Fibroblast of pulmonary artery (primary cell): ENCODE results near the gene CRYGB.
A peak's percentile ranks its signal among the peaks of the same experiment; 100 is the strongest.
"Not testable (repeated sequence)": the region's sequence is repeated elsewhere in the genome, so short reads cannot be mapped to it uniquely, and the experiment has no call there.

ENCODE experiments used
- DNase-seq: peaks from one replicate; pipeline ENCODE4 v3.0.0-alpha.2; 2010; ENCODE audit warnings: low read depth
- H3K4me3 ChIP-seq: replicated peaks from 2 replicates; pipeline ENCODE4 v1.5.1; 2011; ENCODE audit warnings: low read depth, mild to moderate bottlenecking, control low read depth, low read length, moderate library complexity
- CTCF ChIP-seq: IDR thresholded peaks from 2 replicates; pipeline ENCODE4 v1.5.1; 2011; ENCODE audit warnings: mild to moderate bottlenecking, control low read depth, low read length, inconsistent platforms; ENCODE audit errors: missing control alignments

CRYGB gene

DNA sequence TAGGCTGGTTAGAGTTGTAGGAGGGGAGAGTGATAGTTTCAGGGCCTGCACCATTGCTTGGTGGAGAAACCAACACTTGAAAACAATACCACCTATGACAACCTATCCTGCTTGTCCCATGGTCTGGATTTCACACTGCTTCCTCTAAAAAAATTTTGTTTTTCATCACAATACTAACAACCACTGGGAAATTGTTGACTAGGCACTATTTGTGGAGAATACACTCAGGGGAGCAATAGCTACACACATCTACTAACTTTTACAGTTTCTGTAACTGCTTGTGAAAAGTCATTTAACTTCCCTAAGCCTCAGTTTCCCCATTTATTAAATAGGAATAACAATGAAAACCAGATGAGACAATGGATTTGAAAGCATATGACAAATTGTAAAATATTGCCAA lies 4.1 kb upstream of the CRYGB start:
- no peak for DNase-seq
- no peak for TF ChIP-seq CTCF
- no peak overlapping the region for H3K4me3 ChIP-seq

GRCh38 chr2:208148803-208149202 lies 2.8 kb upstream of the CRYGB start:
- TF ChIP-seq CTCF, result peak; percentile 16
- no peak for DNase-seq
- H3K4me3 ChIP-seq, result no peak overlapping the region

- TF ChIP-seq CTCF, result no peak
- H3K4me3 ChIP-seq, result no peak overlapping the region
- DNase-seq, result no peak
Observed at GRCh38 chr2:208147759-208148158, 1.8 kb upstream of the CRYGB start.

- TF ChIP-seq CTCF, result no peak
- no peak overlapping the region for H3K4me3 ChIP-seq
- DNase-seq, result no peak
Observed at GRCh38 chr2:208147008-208147407, 1.1 kb upstream of the CRYGB start.

DNA sequence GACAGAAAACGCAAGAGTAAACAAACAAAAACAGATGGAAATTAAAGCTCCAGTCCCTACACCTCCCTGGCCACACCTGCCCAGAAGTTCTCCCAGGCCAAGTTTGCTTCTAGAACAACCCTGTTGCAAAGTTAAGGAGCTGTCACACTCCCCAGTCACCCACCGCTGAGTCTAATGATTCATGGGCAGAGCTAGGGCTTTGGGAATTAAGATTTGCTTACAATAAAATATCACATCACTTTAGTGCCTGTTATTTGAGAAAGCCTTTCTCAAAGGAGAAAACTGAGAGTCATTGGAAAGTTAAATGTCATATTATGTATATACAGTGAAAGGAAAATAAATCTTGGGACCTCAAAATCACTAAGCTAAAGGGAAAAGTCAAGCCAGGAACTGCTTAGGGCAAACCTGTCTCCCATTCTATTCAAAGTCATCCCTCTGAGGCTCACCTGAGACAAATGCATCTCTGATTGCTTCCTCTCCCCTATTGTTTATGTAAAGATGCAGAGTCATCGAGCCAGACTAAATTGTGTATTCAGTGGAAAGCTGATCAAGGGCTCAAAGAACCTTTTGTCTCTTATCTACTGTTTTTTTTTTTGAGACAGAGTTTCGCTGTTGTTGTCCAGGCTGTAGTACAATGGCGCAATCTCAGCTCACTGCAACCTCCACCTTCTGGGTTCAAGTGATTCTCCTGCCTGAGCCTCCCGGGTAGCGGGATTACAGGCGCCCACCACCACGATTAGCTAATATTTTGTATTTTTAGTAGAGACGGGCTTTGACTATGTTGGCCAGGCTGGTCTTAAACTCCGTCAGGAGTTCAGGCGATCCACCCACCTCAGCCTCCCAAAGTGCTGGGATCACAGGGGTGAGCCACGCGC lies 2.8 kb downstream of the CRYGB start:
- TF ChIP-seq CTCF, result no peak
- no peak overlapping the region for H3K4me3 ChIP-seq
- no peak for DNase-seq

DNA sequence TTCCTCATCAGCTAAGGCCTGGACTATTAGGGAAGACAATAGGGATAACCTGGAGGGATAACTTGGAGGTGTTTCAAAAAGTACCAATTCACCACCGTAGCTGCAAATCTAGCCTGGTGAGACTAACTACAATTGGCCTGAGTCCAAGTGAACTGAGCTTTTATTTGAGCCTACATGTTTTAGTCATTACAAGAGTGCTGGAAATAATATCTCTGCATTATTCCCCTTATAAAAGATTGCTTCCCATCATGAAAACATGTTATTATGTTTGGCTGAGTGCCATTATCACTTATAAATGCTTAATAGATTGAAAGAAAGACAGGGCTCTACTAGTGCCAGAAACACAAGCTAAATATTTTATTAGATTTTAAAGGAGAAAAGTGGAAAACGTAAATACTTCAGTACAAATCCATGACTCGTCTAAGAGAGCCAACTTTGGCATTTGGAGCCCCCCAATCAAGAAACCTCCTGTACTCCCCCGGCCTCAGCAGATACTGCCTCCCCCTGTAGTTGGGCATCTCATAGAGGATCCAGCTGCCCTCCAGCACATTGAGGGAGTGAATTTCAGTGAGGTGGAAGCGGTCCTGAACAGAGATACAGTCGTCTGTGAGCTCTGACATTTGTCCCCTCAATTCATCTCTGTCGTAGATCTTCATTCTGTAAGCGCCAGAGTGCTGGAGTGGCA lies 3.6 kb downstream of the CRYGB start:
- DNase-seq, result peak; percentile 6
- TF ChIP-seq CTCF, result no peak
- H3K4me3 ChIP-seq, result no peak overlapping the region

DNA sequence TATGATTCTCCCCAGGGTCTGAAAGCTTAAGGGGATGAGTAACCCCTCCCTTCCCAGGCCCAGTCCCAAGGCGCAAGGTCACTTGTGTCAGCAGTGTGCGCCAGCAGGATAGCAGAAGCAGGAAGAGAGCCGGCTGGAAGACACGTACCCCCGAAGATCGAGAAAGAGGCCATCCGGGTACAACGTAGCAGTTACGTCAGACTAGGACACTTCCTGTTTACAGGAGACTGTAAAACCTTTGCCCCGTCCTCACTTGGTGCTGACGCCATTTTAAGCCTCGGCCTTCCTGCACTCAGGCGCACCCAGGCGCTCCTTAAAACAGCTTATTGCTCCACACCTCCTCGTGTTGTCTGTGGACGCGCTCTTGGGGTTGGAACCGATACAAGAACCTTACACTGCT lies 6.5 kb downstream of the CRYGB start:
- no peak for DNase-seq
- H3K4me3 ChIP-seq, result no peak overlapping the region
- no peak for TF ChIP-seq CTCF

DNA sequence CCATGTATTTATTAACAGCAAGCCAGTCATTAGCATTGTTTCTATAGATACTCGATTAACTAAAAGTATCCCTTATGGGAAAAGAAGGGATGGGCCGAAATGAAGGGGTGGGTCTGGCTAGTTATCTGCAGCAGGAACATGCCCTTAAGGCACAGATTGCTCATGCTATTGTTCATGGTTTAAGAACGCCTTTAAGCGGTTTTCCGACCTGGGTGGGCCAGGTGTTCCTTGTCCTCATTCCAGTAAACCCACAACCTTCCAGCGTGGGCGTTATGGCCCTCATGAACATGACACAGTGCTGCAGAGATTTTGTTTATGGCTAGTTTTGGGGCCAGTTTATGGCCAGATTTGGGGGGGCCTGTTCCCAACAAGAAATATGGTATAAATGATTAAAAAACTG lies 7.6 kb downstream of the CRYGB start:
- not testable (repeated sequence) for H3K4me3 ChIP-seq, DNase-seq
